ENCODE data around the gene SLC27A4. TPM values are rescaled to one million over a fixed set of nuclear protein-coding genes. Genes with fewer than 3 reads are reported as not detected.

Gene SLC27A4
- total and polyA plus RNA-seq, 9 donors = 4.8 to 22.4 (median 10.8) TPM

GRCh38 chr9:128383791-128384190 lies 43.5 kb downstream of the SLC27A4 start:
- Histone ChIP-seq H3K4me1 (ENCODE audit: insufficient read depth) (no peaks in the 10 kb centered on the region), H3K27ac (no peak overlapping the region), H3K4me3 (no peak overlapping the region), H3K9me3 (no peaks in the 10 kb centered on the region), H3K27me3 (no peaks in the 10 kb centered on the region), H3K36me3 (no peaks in the 10 kb centered on the region)
- WGBS, 3 donors = 84 to 86% (median 85%) methylated on average over 8 of the region's 8 CpGs
- DNase-seq = no peak
- intact Hi-C loops (cut with DNase I) = no loop called here
- TF ChIP-seq POLR2A (IDR thresholded peaks at IDR 0.05) (no peak), EP300 (IDR thresholded peaks at IDR 0.05) (no peak), CTCF (IDR thresholded peaks at IDR 0.05) (no peak)

GRCh38 chr9:128384801-128385495 lies 44.6 kb downstream of the SLC27A4 start:
- intact Hi-C loops (cut with DNase I) = no loop called here
- no peak overlapping the region for H3K27ac ChIP-seq
- TF ChIP-seq CTCF (IDR thresholded peaks at IDR 0.05) = no peak
- TF ChIP-seq EP300 (IDR thresholded peaks at IDR 0.05) = no peak
- TF ChIP-seq POLR2A (IDR thresholded peaks at IDR 0.05) = no peak
- H3K36me3 ChIP-seq = no peaks in the 10 kb centered on the region
- no peak overlapping the region for H3K4me3 ChIP-seq
- H3K27me3 ChIP-seq = no peaks in the 10 kb centered on the region
- H3K9me3 ChIP-seq = no peaks in the 10 kb centered on the region
- no peaks in the 10 kb centered on the region for H3K4me1 ChIP-seq (ENCODE audit: insufficient read depth)
- no peak for DNase-seq
- 81 to 85% (median 84%) methylated on average over 7 of the region's 7 CpGs for WGBS, 3 donors

- H3K9me3 ChIP-seq = no peaks in the 10 kb centered on the region
- H3K36me3 ChIP-seq = no peaks in the 10 kb centered on the region
- intact Hi-C loops (cut with DNase I) = no loop called here
- H3K27me3 ChIP-seq = no peaks in the 10 kb centered on the region
- TF ChIP-seq POLR2A (IDR thresholded peaks at IDR 0.05) (no peak), EP300 (IDR thresholded peaks at IDR 0.05) (no peak), CTCF (IDR thresholded peaks at IDR 0.05) (no peak)
- H3K4me3 ChIP-seq = no peak overlapping the region
- 70 to 74% (median 74%) methylated on average over 17 to 18 of the region's 18 CpGs for WGBS, 3 donors
- H3K4me1 ChIP-seq (ENCODE audit: insufficient read depth) = no peaks in the 10 kb centered on the region
- no peak overlapping the region for H3K27ac ChIP-seq
- no peak for DNase-seq
Measured at GRCh38 chr9:128385496-128386460, 45.5 kb downstream of the SLC27A4 start.

GRCh38 chr9:128388150-128388549 lies 47.8 kb downstream of the SLC27A4 start:
- Histone ChIP-seq H3K27ac (no peak overlapping the region), H3K36me3 (no peaks in the 10 kb centered on the region), H3K4me3 (no peak overlapping the region), H3K9me3 (no peaks in the 10 kb centered on the region), H3K27me3 (no peaks in the 10 kb centered on the region), H3K4me1 (ENCODE audit: insufficient read depth) (no peaks in the 10 kb centered on the region)
- WGBS, 3 donors = 87 to 90% (median 90%) methylated on average over 9 to 10 of the region's 10 CpGs
- TF ChIP-seq POLR2A (IDR thresholded peaks at IDR 0.05) (no peak), CTCF (IDR thresholded peaks at IDR 0.05) (no peak), EP300 (IDR thresholded peaks at IDR 0.05) (no peak)
- intact Hi-C loops (cut with DNase I) = no loop called here
- DNase-seq = no peak

Data from ovary (tissue), 9 donors.